Measurements from ENCODE around the gene LRBA. TPM values are rescaled to one million over a fixed set of nuclear protein-coding genes. Genes with fewer than 3 reads are reported as not detected.

Gene LRBA
- total RNA-seq, 1 donor from 2014 or later = 70.5 TPM

DNA sequence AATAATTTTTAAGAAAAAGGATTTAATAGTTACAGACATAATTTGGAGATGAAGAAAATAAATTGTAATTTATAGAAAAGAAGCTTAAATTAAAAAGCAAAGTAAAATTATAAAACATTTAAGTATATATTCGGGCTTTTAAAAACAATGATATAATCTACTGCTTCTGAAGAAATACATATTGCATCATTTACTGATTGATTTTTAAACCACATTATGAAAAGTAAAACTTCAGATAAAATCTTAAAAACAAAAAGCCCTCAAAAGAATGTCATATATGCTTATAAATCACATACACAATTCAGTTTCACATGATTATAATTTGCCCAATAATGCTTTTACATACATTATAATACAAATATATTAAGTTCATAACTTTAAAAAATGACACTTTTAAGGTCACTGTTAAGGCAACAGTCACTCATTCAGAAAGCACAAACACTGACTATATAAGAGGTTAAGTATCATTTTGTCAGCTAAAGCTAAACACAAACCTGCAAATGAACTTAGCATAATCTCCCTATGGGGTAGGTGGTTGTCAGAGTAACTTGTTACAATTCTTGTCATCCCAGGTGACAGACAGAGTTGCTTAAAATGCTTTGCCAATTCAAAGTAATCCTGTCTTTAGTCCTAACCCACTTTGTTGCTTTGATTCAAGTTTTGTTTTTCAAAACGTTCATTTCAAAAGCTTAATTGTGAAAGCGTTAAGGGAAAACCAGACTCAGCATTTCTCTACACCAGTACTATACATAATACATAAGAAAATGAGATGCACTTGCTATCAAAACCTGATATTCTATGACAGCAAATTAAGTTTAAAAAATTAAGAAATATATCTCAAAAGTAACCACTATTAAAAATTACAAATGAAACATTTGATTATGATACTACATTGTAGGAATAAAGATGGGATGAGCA lies 523.7 kb downstream of the LRBA start:
- DNase-seq = no peak

DNA sequence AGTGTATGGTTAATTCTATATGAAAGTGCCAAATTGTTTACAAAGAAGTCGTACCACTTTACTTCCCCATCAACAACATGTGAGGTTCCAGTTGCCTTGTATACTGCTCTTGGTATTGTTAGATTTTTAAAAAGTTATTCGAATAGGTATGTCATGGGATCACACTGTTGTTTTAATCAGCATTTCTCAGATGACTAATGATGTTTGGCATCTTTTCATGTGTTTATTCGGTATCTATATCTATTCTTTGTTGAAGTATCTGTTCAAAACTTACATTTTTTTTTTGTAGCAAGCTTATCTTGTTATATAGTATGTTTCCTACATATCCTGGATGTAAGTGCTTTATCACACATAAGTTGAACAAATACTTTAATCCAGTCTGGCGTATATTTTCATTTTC lies 532.5 kb downstream of the LRBA start:
- DNase-seq = no peak

DNA sequence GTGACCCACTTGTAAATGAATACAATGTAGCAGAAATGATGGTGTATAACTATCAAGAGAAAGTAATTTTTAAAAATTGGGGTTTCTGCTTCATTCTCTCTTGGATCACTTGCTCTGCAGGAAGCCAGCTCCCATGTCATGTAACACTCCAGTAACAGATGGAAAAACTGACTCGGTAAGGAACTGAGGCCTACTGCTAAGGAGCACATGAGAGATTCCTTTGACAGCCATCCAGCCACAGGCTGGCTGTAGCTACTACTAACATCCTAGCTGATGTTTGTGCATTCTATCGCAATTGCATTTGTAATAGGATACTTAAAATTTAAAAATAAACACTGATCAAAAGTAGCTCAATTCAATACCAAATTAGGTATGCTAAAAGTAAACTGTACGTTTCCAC lies 535.4 kb downstream of the LRBA start:
- no peak for DNase-seq

DNA sequence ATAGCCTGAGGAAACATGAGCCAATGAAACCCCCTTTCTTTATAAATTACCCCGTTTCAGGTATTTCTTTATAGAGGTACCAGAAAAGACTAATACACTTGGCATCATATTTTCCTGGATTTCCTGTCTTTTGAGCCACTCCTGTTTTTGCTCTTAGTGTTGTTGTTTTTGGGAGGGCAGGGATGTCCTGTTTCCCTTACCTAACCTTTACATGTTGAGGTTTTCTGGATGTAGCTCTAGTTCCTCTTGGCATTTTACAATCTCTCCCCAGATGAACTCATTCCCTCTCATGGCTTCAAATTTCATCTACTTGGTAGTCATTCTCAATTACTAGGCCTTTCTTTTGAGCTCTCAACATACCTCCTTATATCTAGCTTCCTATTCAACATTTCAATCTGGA lies 537.2 kb downstream of the LRBA start:
- no peak for DNase-seq

DNA sequence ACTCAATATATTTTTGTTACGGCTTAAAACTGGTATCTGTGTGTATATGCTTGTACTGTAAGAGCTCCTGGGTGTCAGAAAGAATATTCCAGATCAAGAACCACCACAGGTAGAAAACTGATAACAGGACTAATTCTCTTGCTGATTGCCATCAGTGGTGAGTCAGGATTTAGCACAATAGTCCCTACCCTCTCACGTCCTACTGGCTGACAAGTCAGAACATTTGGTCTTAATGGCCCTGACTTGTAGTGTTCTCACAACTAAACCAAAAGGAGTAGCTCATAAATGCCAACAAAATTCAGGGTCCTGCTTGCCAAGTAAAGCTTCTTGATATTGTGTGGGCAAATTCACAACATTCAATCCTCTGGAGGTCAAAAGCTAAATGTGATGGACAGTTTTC lies 538.3 kb downstream of the LRBA start:
- DNase-seq = no peak

DNA sequence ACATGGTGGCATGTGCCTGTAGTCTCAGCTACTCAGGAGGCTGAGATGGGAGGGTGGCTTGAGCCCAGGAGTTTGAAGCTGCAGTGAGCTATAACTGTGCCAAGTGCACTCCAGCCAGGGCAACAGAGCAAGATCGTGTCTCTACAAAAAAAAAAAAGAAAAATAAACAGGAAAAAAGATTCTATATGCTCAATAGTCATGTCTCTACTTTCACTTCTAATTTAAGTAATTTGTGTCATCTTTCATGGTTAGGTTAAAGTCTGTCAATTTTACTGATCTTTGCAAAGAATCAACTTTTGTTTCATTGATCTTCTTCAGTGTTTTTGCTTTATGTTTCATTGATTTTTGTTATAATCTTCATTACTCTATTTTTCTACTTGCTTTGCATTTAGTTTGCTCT lies 539.3 kb downstream of the LRBA start:
- no peak for DNase-seq

DNA sequence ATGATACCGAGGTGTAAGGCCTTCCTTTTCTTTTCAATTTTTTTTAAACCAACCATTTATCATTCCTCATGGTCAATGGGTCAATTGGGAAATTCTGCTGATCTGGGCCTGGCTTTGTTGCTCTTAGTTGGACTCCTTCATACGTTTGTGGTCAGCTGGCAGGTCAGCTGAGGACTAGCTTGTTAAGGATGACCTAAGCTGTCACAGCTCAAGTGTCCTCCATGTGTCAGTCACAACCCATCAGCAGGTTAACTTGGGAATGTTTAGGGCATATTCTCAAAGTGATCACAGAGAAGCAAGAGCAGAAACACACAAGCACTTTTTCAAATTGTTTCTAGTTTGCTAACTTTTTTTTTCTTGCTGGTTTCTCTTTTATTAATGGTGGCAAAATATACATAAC lies 550.6 kb downstream of the LRBA start:
- DNase-seq = no peak

DNA sequence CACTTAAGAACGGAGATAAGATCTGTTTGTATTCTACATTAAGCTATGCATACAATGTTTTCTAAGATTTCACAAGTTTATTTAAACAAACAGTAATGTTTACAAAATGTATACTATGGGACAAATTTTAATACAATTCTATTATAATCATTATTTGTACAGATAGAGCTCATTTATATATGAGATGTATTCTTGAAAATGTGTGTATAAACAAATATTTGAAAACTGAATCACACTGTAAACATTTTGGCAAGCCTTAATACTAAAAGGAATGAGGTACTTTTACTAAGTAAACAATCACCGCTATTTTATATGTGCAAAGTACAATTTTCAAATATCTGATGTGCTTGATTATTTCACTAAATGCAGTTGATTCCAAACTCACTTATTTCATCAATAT lies 552.3 kb downstream of the LRBA start:
- DNase-seq = no peak

DNA sequence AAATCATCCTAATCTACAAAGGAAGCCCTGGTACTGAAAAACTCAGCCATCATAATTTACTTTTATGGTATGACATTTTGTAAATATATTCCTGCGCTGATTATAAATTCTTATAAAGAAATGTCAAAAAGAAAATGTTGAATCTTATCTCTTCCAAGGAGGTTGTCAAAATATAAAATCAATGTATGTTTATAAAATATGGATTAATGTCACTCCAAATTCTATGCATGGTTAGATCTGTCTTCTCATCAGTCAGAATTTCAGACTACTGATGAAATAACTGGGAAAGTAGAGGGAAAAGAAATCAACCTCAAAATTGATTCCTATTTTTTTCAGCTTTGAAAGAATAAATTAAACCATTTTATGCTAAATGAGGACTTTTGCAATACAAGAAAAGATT lies 553.1 kb downstream of the LRBA start:
- no peak for DNase-seq

DNA sequence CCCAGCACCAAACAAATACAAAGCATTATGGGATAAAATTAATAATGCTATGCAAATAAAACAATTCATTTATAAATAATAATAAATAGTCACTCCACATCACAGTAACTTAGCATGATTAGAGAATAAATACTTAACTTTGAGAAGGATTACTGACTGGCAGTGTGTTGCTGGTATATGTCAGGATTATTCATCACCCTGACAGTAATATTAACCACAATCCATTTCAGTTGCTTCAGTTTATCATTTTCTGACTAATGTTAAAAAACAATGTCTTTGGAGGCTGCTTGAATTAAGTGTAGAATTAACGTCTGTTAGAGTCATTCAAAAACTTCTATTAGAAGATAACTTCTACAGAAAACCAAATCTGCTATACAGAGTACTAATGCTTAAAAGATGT lies 557.3 kb downstream of the LRBA start:
- no peak for DNase-seq

DNA sequence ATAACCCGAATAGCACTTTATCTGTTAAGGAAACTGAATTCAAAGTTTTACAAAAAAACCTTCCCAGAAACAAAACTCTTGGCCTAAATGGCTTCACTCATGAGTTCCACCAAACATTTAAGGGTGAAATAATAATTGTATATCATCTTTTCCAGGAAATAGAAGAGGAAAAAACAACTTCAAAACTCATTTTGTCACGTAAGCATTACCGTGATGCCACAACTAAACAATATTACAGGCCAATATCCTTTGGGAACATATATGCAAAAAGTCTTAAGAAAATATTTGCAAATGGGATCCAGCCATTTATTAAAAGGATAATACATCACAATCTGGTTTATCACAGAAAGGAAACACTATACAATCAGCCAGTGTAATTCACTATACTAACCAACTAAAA lies 563.2 kb downstream of the LRBA start:
- no peak for DNase-seq

DNA sequence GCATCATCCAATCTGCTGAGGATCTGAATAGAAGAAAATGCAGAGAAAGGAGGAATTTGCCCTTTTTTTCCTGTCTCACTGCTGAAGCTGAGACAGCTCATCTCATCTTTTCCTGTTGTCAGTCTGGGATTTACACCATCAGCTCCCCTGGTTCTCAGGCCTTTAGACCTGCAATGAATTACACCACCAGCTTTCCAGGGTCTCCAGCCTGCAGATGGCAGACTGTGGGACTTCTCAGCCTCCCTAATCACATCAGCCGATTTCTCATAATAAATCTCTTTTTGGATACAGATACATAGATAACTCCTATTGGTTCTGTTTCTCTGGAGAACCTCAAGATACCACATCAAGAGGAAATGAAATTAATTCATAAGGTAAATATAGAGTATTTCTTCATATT lies 567.7 kb downstream of the LRBA start:
- DNase-seq = no peak

DNA sequence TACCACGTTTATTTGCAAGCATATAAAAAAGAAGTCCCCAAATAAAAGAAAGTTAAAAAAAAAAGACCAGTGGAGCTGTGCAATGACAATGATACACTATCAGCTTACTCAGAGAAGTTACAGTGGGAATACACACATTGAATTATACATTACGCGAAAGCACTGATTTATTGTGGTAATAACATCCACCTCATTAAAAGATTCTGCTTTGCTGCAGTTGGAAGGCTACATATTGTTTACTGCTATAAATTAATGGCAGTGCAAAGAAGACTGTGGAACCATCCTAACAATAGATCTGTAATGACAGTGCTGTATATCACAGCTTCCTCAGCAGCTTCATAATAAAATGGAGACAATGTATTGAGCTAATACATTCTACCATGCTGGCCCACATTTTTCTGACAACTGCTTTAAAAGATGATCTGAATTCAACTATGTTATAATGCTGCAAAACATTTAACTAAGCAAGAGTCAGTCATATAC lies 575.6 kb downstream of the LRBA start:
- no peak for DNase-seq

DNA sequence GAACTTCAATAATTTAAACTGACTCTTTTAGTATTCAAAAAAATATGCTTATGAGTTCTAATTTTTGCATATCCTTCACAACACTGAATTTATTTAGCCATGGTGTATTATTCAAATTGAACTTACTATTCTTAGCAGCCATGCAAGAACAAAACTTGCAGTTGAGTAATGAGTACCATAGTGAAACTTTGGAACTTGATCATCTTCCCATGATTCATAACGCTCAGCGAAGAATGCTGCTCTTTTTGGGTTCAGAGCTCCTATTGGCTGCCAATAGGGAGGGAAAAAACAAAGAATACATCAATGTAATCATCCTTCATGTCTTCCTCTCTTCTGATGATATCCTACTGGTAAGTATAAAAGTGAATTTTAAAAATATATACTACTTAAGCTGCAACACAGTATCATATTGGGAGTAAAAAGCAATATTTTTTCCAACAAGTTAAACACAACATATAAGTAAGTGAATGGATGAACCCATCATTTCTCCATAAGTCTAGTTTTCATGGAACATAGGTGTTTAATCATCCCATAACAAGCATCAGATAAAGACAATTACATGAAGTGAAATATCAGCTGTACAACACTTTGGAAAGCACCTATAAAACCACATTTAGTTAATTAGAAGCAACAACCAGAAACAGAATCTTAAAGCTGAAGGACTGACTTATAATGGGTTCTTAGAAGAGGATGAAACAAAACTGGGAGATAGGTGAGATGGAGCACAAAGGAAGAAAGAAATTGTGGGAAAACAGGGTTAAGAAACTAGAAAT lies 578.3 kb downstream of the LRBA start:
- no peak for DNase-seq

DNA sequence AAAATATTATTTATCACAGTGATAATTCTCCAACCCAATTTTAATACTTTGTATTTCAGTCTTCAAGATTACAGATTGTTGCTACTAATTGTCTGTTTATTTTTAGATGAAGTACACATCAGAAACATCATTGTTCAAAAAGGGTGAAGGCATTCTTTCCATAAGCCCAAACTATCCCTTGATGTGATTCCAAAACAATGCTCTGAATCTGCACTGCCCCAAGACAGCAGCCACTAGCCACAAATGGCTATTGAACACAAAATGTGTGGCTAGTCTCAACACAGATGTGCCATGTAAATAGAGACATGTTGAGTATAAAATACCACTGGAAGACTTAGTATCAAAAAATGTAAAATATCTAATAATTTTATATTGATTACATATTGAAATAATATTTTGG lies 583.9 kb downstream of the LRBA start:
- no peak for DNase-seq

DNA sequence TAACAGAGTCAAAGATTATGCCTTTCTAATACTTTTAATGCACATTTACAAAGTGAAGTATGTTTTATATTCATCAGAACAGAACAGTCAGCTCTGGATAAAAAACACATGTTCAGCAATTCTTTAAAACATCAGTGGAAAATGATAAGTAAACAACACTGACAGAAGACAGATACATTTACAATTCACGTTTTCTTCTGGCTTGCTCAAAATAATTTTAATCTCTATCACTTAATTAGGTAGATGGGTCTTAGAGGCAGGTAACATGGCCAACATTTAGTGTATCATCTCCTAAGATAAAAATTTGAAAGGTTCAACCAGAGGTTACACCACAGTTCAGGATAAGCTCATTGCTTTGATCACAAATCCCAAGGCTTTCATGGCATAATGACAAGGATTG lies 589.9 kb downstream of the LRBA start:
- DNase-seq = no peak

DNA sequence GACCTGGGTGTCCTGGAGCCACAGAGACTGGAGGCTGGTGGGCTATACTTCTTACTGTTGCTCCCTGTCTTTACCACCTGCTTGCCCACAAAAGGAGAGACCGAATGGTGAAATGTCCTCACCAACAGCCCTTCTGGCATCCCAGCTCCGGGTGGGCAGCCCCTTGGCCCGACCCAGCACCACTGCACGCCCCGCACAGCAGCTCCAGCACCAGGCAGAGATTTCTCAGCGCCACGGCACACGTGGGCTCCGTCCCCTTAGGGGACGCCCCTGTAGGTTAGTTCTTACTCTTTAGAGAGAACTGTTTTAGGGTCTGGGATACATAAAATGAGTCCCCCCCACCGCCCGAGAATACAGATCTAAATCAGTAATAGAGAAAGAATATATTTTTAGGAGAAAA lies 591.6 kb downstream of the LRBA start:
- no peak for DNase-seq

DNA sequence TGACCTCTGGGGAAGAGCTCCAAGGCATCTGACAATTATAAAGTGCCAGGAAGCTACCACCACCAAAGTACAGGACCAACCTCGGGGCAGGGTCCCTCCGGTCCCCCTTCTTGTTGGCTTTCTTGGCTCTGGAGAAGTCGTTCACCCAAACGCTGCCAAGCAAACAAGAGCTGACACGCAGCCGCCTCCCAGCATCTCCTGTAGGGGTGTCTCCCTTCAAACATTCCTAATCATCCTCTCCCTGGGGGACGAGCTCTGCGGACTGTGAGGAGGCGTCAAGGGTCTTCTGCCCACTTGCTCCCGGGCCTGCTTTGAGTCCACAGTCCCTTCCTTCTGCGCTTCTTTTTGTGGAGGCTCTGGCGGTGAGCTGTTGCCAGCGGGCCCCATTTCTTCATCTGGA lies 592.0 kb downstream of the LRBA start:
- DNase-seq = no peak

DNA sequence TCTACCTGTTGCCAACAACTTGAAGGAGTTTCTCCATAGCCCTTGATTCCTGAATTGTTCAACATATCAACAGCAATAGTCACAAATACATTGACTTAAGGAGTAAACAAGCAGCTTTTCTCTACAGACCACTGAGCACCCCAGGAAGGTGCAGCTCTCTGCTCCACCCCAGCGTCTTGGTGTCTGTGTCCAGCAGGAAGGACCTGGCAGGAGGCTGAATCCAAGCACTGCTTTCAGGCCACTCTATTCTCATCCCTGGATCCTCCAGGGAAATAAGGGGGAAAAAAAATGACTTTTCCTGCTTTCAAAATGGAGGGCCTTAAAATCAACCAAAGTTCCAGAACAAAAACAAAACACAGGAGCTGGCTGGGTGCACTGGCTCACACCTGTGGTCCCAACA lies 593.5 kb downstream of the LRBA start:
- no peak for DNase-seq

DNA sequence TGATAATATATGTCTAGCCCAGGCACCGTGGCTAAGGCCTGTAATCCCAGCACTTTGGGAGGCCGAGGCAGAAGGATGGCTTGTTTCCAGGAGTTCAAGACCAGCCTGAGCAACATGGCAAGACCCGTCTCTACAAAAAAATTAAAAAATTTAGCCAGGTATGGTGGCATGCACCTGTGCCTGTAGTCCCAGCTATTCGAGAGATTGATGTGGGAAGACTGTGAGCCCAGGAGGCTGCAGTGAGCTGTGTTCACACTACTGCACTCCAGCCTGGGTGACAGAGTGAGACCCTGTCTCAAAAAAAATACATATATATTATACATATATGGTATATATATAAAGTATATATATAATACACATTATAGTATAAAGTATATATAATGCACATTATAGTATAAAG lies 595.1 kb downstream of the LRBA start:
- no peak for DNase-seq

DNA sequence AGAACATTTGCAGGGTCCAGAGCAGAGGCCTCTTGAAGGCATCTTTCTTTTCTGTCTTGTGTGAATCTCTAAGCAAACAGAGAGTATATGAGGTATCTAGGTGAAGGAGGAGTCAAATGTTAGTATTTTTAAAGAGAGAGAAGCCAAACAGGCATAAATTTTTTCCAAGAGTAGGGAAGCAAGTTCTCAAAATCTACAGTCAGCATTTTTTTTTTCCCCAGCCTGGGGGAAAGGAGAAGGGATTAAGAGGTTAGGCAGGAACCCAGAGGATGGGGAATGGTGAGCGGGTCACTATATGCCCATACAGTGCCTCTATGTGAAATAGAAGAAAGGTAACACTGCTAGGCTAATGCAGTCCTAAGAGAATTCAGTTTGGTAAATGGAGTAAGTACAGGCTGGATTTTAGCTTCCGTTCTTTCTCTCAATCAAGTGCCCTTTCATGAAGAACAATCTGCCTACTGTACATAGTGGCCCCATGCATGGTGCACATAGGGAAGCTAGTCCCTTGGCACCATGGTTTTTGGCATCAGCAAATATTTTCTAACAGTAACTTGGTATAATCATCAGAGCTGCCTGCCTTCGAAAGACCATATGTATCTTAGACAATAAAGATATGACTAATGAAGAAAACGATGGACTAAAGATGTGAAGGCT lies 596.2 kb downstream of the LRBA start:
- DNase-seq = no peak

DNA sequence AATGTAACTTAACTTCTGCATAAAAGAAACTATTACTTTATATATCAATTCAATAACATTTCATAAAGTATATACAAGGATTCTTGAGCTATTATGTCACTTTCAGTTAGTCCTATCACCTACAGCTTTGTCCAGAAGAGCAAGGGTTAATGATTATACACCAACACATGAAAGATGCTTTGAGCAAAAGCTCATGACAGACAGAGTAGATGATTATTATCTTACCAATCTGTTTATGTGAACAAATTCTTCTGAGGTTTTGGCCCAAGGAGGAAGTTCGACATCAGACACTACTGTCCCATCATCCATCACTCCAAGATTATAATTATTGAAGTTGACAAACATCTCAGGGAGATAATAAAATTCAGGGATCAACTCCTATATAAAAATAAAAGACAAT lies 599.9 kb downstream of the LRBA start:
- no peak for DNase-seq

DNA sequence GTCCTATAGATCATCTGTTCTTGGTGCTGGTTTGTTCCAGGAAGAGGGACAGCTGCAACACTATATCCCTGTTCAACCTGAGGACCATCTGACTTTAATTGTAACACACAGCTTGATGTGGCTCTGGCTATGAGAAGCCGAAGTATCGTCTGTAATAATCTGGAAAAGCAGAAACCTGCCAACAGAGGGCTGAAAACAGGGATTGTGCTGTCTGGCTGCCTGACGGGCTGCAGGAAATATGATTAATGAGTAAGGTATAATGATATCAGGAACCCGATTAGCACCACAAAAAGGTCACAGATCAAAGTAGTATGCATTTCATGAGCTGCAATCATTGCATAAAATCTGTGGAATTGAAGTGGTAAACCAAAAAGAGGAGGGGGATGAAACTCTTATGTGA lies 603.6 kb downstream of the LRBA start:
- no peak for DNase-seq

All from skin of body (tissue), 2 donors.